Gastroesophageal sphincter (tissue), 3 donors: ENCODE measurements around the gene TPRG1L.
"Not testable (repeated sequence)": the region's sequence is repeated elsewhere in the genome, so short reads cannot be mapped to it uniquely, and the experiment has no call there.

ENCODE experiments used
- POLR2AphosphoS5 ChIP-seq: sonication (generic); formaldehyde crosslinking; IDR thresholded peaks from one replicate; pipeline ENCODE4 v1.6.1; 2017; ENCODE audit warnings: antibody characterized with exemption
- TF ChIP-seq, protein P1 (sequence below), 4 experiments: fragments of 200-600 bp in 2 of 4; fragments of 450-650 bp in 2 of 4; sonication (generic) in 1 of 4; IDR thresholded peaks; one replicate each; pipeline ENCODE4 v1.5.1; 2017 to 2019; ENCODE audit warnings: antibody characterized with exemption in 4 of 4, mild to moderate bottlenecking in 2 of 4, moderate library complexity in 2 of 4

DNA sequence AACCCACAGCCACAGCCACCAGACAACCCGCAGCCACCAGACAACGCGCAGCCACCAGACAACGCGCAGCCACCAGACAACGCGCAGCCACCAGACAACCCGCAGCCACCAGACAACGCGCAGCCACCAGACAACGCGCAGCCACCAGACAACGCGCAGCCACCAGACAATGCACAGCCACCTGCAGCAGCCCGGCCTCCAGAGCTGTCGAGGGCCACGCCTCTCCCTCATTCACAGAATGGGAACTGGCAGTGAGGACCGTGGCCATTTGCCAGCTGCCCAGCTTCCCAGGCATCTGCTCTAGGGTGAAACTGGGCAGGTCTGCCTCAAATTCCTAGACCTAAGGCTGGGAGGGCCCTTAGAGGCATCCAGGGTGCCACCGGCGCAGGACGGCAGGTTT lies 41.1 kb upstream of the TPRG1L start:
- not testable (repeated sequence) for TF ChIP-seq POLR2AphosphoS5
- TF ChIP-seq, protein P1, sequence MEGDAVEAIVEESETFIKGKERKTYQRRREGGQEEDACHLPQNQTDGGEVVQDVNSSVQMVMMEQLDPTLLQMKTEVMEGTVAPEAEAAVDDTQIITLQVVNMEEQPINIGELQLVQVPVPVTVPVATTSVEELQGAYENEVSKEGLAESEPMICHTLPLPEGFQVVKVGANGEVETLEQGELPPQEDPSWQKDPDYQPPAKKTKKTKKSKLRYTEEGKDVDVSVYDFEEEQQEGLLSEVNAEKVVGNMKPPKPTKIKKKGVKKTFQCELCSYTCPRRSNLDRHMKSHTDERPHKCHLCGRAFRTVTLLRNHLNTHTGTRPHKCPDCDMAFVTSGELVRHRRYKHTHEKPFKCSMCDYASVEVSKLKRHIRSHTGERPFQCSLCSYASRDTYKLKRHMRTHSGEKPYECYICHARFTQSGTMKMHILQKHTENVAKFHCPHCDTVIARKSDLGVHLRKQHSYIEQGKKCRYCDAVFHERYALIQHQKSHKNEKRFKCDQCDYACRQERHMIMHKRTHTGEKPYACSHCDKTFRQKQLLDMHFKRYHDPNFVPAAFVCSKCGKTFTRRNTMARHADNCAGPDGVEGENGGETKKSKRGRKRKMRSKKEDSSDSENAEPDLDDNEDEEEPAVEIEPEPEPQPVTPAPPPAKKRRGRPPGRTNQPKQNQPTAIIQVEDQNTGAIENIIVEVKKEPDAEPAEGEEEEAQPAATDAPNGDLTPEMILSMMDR (IDR thresholded peaks at IDR 0.05), result not testable (repeated sequence)
